Mucosa of rectum (tissue), 2 donors: Measurements from ENCODE around the gene PDP2.

ENCODE experiments used
- H3K27ac ChIP-seq, 2 donors: one replicate each; pipeline ENCODE4 v1.7.0; 2013; ENCODE audit warnings: inconsistent platforms in 2 of 2, low read depth in 2 of 2, low read length in 2 of 2
- H3K27me3 ChIP-seq, 2 donors: one replicate each; pipeline ENCODE4 v1.7.0; 2013; ENCODE audit warnings: low read length in 2 of 2; ENCODE audit not compliant: control insufficient read depth in 2 of 2, insufficient read depth in 2 of 2
- H3K36me3 ChIP-seq, 2 donors: one replicate each; pipeline ENCODE4 v1.7.0; 2013; ENCODE audit warnings: low read length in 2 of 2; ENCODE audit not compliant: control insufficient read depth in 2 of 2, insufficient read depth in 2 of 2
- H3K4me1 ChIP-seq, 2 donors: one replicate each; pipeline ENCODE4 v1.7.0; 2013; ENCODE audit warnings: low read length in 2 of 2, mild to moderate bottlenecking in 1 of 2; ENCODE audit not compliant: control insufficient read depth in 2 of 2, insufficient read depth in 2 of 2
- H3K4me3 ChIP-seq, 2 donors: one replicate each; pipeline ENCODE4 v1.7.0; 2013; ENCODE audit warnings: low read length in 2 of 2
- H3K9ac ChIP-seq, 2 donors: one replicate each; pipeline ENCODE4 v1.7.0; 2013; ENCODE audit warnings: low read length in 2 of 2, low read depth in 1 of 2, mild to moderate bottlenecking in 1 of 2
- H3K9me3 ChIP-seq, 2 donors: one replicate each; pipeline ENCODE4 v1.7.0; 2013; ENCODE audit warnings: low read length in 2 of 2; ENCODE audit not compliant: control insufficient read depth in 2 of 2
- donor health status: healthy.
- donor health status: Normal muscosa, but diverticular disease.

PDP2 gene

DNA sequence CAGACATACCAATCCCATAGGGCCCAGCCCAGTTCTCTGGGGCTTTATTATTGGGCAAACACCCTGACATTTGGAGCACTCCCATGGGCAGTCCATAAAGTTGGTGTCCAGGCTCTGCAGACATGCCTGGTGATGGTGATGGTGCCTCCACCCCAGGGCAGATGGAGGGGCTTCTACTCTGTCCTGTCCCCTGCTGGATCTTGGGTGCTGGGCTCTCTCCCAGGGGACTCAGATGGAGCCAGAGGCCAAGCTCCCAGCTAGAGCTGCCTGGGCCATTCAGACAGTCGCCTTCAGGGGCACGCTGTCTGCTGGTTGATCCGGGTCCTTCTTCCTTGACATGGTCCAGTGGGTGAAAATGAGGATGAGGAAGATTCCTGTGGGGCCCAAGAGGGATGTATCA is 27.8 kb downstream of the PDP2 start:
- Histone ChIP-seq H3K4me3 (no peak overlapping the region), H3K27me3 (no peaks in the 10 kb centered on the region), H3K9ac (no peak overlapping the region), H3K4me1 (peaks cover 8 to 12% of the 10 kb centered on the region in 2 donors), H3K36me3 (no peaks in the 10 kb centered on the region), H3K9me3 (no peaks in the 10 kb centered on the region), H3K27ac (no peak overlapping the region)

DNA sequence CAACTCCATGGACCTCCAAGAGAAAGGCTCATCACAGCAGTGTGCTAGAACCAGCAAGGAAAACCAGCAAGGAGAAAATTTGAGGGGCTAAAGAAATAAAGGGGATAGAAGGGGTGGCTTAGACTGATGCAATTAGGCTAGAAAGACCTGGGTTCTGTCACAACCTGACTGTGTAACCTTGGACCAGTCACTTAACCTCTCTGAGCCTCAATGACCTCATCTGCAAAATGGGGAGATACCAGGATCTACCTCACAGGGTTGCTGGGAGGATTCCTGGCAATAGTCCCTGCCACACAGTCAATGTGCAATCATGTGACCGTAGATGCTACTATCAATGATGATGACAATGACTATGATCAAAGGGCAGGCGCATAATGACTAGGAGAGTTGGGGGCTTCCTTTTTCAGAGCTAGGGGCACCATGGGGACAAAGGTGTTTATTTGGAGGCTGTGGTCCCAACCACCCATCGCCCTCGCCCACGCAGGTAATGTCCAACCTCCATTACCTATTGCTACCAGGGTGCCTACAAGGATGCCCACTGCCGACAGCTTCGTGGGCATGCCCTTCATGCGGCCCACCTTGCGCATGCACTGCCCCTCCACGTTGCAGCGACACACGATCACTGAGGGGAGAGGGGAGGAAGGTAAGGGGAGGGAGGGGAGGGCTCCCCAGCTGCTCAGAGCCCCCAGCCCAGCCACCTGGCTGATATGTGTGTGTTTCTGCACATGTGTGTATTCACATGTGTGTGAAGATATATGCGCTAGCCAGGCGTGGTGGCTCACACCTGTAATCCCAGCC is 28.6 kb downstream of the PDP2 start:
- Histone ChIP-seq H3K4me3 (no peak overlapping the region), H3K36me3 (no peaks in the 10 kb centered on the region), H3K27ac (no peak overlapping the region), H3K9me3 (no peaks in the 10 kb centered on the region), H3K9ac (no peak overlapping the region), H3K4me1 (peaks cover 8 to 12% of the 10 kb centered on the region in 2 donors), H3K27me3 (no peaks in the 10 kb centered on the region)

DNA sequence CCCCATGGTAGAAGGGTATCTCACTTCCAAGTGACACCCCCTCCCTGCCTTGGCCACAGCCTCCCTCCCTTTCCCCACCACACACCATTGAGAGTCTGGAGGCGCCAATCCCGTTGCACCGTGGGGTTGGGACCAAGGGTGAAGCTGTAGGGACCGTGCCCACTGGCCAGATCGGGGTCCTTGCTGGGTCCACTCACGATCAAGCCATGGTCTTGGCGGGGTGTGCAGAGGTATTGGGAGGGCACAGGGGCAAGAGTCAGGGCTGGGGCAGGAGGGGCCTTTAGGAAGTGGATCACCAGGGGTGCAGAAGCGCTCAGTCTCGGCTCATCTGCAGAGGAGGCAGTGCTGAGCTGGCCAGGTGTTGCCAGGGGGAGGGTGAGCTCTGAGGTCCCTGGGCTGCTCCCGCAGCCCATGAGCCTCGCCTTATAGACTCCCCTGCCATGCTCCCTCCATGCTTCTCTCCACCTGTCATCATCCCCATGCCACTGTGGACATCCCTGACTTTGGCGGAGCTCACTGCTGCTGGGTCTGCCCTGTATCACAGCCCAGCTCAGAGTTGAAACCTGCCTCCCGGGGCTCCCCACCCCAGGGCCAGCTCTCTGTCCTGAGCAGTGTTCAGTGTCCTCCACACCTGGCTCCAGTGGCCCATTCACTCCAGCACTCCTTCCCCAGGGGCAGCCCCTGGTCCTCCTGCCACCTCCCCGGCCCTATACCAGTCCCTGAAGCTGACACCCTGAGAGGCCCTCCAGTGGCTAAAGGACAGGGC is 30.0 kb downstream of the PDP2 start:
- H3K4me3 ChIP-seq = no peak overlapping the region
- H3K27ac ChIP-seq = no peak overlapping the region
- H3K9me3 ChIP-seq = no peaks in the 10 kb centered on the region
- no peaks in the 10 kb centered on the region for H3K36me3 ChIP-seq
- no peak overlapping the region for H3K9ac ChIP-seq
- peaks cover 3 to 7% of the 10 kb centered on the region in 2 donors for H3K4me1 ChIP-seq
- no peaks in the 10 kb centered on the region for H3K27me3 ChIP-seq

DNA sequence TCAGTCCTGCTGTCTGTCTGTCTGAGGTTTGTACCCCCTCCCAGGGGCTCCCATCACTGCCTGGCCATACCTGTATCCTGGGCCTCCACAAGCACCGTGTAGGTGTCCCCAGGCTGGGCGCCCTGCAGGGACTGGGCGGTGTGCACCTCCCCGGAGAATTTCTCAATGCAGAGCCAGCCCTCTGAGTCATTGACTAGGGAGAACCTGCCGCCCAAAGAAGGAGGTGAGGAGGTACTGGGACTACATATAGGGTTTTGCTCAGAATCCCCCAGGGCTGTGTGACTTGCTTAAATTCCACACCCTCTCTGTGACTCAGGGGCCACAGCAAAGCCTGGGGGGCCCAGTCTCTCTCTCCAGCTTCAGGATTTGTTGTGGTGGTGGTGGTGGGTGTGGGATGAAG is 30.8 kb downstream of the PDP2 start:
- H3K27me3 ChIP-seq = no peaks in the 10 kb centered on the region
- H3K9me3 ChIP-seq = no peaks in the 10 kb centered on the region
- no peak overlapping the region for H3K9ac ChIP-seq
- H3K27ac ChIP-seq = no peak overlapping the region
- no peak overlapping the region for H3K4me3 ChIP-seq
- H3K36me3 ChIP-seq = no peaks in the 10 kb centered on the region
- no peaks in the 10 kb centered on the region for H3K4me1 ChIP-seq

DNA sequence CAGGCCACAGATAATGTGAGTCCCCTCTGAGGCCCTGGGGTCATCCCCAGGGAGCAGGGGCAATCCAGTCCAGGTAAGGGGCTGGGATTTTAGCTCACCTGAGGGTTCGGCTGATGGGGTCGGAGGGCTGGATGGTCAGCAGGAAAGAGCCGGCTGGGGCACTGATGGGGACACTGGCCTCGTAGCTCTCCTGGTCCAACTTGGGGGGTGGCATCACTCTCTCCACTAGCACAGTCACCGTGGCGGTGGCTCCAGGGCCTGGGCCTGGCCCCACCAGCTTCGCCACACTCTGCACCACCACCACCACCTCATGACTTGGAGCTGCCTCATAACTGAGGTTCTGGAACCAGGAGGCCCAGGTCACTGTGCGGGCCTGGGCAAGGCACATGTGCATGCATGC is 31.5 kb downstream of the PDP2 start:
- H3K9me3 ChIP-seq = no peaks in the 10 kb centered on the region
- H3K9ac ChIP-seq = no peak overlapping the region
- no peaks in the 10 kb centered on the region for H3K36me3 ChIP-seq
- no peaks in the 10 kb centered on the region for H3K27me3 ChIP-seq
- H3K27ac ChIP-seq = no peak overlapping the region
- H3K4me3 ChIP-seq = no peak overlapping the region
- H3K4me1 ChIP-seq = no peaks in the 10 kb centered on the region

DNA sequence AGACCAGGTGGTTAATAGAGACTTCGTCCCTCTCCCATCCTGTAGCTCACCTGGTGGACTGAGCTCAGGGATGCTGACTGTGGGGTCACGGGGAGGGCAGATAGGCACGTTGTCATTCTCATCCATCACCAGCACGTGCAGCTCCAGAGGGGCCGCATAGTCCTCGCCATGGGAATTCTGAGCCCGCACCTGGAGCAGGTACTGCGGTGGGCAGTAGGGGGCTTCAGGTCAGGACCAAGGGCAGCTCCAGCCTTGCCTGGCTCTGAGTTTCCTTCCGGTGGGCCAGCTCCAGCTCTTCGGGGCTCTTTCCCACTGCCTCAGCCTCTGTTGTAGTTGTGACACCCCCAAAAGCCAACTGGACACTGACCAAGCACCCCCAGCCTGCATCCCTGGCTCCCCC is 32.8 kb downstream of the PDP2 start:
- Histone ChIP-seq H3K9me3 (no peaks in the 10 kb centered on the region), H3K9ac (no peak overlapping the region), H3K4me3 (no peak overlapping the region), H3K36me3 (no peaks in the 10 kb centered on the region), H3K27ac (no peak overlapping the region), H3K4me1 (no peaks in the 10 kb centered on the region), H3K27me3 (no peaks in the 10 kb centered on the region)

DNA sequence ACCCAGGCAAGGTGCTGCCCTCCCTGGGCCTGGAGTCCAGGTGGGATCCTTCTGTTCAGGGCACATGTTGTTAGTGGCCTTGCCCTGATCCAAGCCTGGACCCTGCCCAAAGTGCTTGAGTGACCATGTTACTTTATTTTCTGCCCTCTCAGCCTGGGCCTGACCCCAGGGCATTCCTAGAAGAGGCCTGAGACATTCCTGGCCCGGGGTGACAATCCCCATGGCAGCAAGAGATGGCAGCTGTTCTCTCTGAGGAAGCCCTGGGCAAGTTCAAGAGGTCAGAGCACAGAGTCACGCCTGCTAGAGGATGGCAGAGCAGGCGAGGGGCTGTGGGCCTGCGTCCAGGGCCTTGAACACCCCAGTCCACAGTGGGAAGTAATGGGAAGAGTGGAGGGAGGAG is 33.4 kb downstream of the PDP2 start:
- no peak overlapping the region for H3K27ac ChIP-seq
- H3K27me3 ChIP-seq = no peaks in the 10 kb centered on the region
- no peaks in the 10 kb centered on the region for H3K9me3 ChIP-seq

DNA sequence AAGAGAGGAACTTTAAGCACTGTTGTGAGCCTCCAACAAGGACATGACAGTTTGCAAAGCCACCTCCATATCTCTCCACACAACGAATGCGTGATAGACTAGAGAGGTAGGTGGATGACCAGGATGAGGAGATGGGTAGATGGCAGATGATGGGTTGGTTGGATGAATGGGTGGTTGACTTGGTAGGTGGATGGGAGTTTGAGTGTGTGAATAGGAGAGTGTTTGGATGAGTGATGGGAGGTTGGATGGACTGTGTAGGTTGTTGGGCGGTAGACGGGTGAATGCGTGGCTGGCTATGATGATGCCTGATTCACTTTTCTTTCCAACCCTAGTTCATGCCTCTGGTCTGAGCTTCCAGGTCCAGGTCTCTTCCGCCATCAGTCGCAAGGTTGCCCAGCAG is 34.2 kb downstream of the PDP2 start:
- Histone ChIP-seq H3K4me1 (peaks cover 0 to 2% of the 10 kb centered on the region in 2 donors), H3K36me3 (no peaks in the 10 kb centered on the region), H3K9ac (no peak overlapping the region), H3K27me3 (no peaks in the 10 kb centered on the region), H3K27ac (no peak overlapping the region), H3K4me3 (no peak overlapping the region), H3K9me3 (no peaks in the 10 kb centered on the region)

More for the DNA sequence above, 33.4 kb downstream of the PDP2 start:
- H3K9ac ChIP-seq = no peak overlapping the region
- H3K4me1 ChIP-seq = no peaks in the 10 kb centered on the region
- H3K36me3 ChIP-seq = no peaks in the 10 kb centered on the region
- no peak overlapping the region for H3K4me3 ChIP-seq

DNA sequence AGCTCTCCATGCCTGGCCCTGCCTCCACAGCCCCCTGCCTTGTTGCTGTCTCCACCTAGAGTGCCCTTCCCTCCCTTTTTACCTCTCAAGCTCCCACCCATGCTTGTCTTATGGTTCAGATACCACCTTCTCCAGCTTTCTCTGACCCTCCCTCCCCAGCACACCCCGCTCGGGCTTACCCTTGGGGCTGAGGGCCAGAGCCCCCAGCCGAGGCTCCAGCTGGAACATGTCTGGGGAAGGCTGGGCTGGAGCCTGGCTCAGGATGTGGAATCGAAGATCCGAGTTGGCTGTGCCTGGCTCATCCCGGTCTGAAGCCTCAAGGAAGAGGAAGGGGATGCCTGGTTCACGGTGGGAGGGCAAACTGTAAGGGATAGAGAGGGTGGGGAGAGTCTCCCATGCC is 34.7 kb downstream of the PDP2 start:
- peaks cover 0 to 2% of the 10 kb centered on the region in 2 donors for H3K4me1 ChIP-seq
- no peaks in the 10 kb centered on the region for H3K9me3 ChIP-seq
- H3K9ac ChIP-seq = no peak overlapping the region
- no peaks in the 10 kb centered on the region for H3K36me3 ChIP-seq
- H3K27me3 ChIP-seq = no peaks in the 10 kb centered on the region
- H3K27ac ChIP-seq = no peak overlapping the region
- H3K4me3 ChIP-seq = no peak overlapping the region

DNA sequence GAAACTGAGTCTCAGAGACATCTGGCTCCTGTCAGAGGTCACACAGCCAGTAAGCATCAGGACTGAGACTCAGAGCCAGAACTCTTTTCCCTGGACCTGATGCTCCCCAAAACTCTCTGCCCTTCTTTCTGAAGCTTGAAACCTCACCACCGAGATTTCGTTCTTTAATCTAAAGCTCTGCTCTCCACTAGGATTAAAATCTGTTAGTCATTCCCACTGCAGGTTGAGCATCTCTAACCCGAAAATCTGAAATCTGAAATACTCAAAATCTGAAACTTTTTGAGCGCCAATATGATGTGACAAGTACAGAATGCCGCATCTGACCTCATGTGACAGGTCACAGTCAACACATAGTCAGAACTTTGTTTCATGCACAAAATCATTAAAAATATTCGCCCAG is 36.2 kb downstream of the PDP2 start:
- no peaks in the 10 kb centered on the region for H3K9me3 ChIP-seq
- H3K36me3 ChIP-seq = no peaks in the 10 kb centered on the region
- H3K4me1 ChIP-seq = peaks cover 0 to 2% of the 10 kb centered on the region in 2 donors
- H3K4me3 ChIP-seq = no peak overlapping the region
- no peaks in the 10 kb centered on the region for H3K27me3 ChIP-seq
- H3K27ac ChIP-seq = no peak overlapping the region
- no peak overlapping the region for H3K9ac ChIP-seq
